NCI-H69 (cell line): ENCODE data around the gene TMEM207.

Experiments
- DNase-seq: peaks from one replicate; lab custom pipeline; 2025; lab: John Stamatoyannopoulos, UW

TMEM207 gene

DNA sequence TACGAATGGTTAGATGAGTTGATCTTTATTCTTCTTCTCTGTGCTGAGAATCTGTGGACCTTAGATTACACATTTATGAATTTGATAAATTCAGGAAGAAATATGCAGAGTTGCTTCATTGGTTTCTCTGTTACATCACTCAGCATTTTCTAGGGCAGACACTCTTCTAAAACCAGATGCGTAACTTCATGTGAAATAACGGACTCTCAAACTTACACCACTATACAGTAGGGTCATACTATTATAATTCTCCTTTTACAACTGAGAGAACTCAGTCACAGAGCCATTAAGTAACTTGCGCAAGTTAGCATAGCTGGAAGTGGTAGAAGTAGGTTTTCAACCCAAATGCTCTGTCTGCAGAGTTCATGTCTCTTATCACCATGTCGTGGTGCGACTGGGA is 5.7 kb downstream of the TMEM207 start:
- no peak for DNase-seq

- DNase-seq, result no peak
Observed at GRCh38 chr3:190443257-190443656, 6.4 kb downstream of the TMEM207 start.

GRCh38 chr3:190442240-190442639 is 7.5 kb downstream of the TMEM207 start:
- DNase-seq, result no peak

GRCh38 chr3:190436331-190436730 is 13.4 kb downstream of the TMEM207 start:
- DNase-seq, result no peak

GRCh38 chr3:190435618-190436017 is 14.1 kb downstream of the TMEM207 start:
- DNase-seq, result no peak

DNA sequence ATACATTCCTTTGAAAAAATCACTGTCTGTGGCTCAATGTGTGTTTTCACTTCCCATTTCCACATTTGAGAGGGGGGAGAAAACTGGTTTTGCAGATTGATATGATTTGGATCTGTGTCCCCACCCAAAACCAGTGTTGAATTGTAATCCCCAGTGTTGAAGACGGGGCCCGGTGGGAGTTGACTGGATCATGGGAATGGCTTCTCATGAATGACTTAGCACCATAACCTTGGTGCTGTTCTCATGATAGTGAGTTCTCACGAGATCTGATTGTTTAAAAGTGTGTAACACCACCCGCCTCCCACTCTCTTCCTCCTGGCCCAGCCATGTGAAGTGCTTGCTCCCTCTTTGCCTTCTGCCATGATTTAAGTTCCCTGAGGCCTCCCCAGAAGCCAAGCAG is 16.1 kb downstream of the TMEM207 start:
- DNase-seq, result no peak

DNA sequence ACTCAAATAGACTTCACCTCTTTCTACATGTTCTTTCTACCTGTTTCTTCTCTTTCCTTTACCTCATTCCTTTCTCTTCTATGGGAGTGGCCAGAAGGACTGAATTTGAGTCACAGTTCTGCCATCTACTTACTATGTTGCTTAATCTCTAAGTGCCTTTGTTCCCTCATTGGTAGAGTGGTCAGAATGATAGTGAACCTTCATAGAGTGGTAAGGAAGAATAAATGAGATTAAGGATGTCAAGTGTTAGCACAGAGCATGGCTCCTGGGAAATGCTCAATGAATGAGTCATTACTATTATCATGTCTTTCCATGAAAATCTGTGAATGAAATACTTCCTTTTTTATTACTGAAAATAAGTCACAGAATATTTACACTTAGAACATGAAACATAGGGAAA is 17.5 kb downstream of the TMEM207 start:
- no peak for DNase-seq

DNA sequence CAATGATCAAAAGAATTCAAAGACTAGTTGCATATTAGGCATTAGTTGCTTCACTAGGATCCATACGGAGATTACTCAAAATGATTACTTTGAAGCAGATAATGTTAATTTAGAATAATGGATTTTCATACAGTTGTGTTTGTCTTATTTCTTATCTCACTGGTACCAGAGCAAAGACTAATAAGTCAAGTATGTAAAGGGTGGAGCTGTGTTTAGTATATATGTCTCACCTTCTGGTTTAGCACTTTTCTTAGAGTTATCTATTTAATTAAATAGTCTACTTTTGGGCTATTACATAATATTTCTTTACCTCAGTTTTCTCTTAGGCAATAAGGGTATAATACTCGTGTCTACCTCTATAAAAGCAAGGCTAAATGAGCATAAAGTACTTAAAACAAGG is 18.8 kb downstream of the TMEM207 start:
- no peak for DNase-seq

DNA sequence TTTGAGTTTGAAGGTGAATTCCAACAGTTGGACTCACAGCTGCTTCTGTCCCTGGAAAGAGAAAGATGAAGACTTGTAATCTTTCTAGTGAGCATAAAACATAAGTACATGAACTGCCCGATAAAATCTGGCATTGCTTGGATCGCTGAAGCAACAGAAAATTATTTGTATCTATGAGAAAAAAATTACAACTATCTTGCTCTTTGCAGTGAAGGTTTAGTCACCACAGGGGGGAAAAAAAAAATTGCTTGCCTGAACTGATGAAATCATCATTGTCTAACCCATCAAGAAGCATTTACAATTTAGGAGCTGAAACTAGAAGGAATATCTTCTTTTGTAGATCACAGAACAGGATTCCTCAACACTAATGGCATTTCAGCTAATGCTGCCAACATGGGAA is 20.0 kb downstream of the TMEM207 start:
- no peak for DNase-seq

DNA sequence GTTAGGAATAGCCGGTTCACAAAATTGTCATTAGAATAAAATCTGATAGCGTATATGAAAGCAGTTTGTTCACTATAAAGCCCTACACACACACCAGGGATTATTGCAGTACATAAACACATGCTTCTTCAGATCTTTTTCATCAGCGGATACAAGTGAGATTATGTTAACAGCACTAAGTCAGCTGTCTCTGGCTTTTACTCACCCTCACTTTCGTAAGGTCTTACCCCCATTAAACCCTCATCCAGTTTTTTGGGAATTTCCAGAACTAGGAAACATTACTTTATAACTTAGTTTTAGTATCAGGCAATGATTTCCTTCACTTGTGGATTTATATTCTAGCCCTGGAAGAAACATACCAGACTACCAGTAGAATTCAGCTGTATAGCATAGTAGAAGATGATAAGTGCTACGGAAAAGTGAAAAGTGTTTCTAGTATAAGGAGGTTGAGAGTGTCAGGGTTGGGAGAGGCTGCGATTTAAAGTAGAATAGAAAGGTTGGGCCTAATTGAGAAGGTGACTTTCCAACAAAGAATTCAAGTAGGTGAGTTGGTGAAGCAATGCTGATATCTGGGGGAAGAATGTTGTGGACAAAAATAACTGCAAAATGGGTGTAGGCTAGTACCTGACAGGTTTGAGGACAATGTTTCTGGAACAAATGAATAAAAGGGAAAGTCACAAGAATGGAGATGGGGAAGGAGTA is 22.7 kb downstream of the TMEM207 start:
- DNase-seq, result no peak

DNA sequence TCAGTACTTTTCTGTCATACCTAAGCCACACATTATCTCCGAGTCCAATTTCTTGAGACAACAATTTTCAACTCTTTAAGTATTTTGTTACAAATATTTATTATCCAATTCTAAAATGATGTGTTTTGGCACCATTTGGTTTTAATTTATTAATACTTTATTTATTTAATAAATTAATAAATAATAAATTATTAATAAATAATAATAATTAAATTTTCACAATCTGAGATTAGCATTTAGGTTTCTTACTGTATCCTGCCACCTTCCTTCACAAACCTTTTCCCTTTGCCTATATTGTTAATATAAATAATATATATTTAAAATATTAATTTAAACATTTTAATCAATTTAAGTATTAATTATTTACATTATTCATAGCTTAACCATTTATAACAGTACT is 23.9 kb downstream of the TMEM207 start:
- no peak for DNase-seq

DNA sequence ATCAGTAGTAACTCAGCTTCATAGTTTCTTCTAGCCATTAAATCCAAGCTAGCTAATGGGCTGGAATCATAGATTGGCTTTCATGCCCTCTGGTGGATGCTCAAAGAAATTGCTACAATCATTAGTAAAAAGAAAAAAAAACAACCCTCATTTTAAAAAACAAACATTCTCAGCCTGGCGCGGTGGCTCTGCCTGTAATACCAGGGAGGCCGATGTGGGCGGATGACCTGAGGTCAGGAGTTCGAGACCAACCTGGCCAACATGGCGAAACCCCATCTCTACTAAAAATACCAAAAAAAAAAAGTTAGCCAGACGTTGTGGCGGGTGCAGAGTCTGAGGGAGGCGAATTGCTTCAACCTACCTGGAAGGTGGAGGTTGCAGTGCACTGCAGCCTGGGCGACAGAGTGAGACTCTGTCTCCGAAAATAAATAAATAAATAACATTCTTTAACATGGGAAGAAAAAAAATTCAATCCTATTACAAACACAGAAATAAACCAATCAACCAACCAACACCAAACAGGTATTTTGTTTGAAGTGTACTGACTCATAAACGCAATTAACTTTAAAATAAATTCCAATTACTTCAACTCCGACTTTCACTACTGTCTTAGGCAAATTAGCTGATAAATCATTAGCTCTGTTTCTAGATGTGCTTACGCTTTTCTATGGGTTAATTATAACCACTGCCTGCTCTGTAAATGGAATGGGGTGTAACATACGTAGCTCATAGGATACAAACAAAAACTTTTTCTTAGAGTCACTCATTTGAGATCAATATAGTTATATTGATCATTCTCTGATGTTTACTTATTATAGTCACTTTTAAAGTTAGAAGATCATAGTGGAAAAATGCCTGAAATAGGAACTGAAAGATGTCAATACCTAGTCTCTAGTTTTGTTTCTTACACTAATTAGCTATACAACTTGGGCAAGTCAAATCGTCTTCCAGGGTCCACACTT is 24.9 kb downstream of the TMEM207 start:
- DNase-seq, result peak; percentile 76

DNA sequence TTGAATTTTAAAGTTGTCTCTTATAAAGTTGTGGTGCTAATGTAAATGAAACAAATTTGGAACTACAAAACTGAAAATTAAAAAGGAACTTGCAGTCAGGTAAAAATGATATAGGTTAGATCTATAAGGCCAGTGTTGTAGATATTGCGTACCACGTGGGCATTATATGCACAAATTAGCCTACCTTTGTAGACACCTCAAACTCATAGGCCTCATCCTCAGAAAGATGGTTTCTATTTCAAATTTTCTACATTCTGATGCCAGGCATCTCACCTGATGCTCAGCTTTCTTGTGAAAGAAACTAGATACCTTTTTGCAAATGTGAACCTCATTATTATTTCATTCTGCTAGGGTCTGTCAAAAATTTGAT is 25.6 kb downstream of the TMEM207 start:
- no peak for DNase-seq

- DNase-seq, result no peak
Observed at GRCh38 chr3:190414297-190414696, 35.4 kb downstream of the TMEM207 start.

DNA sequence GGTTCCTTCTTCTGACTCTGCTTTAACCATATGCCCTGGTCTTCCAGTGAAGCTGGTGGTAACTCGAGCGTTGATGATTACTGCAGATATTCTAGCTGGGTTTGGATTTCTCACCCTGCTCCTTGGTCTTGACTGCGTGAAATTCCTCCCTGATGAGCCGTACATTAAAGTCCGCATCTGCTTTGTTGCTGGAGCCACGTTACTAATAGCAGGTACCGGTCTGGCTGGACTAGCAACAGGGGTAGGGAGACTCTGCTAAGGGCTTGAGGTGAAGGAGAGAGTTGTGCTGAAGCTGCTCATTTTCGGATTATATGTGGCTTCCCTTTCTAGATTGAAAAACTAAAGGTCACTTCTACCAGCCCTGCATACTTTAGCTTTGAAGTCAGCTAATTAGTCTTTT is 45.0 kb downstream of the TMEM207 start:
- DNase-seq, result no peak

DNA sequence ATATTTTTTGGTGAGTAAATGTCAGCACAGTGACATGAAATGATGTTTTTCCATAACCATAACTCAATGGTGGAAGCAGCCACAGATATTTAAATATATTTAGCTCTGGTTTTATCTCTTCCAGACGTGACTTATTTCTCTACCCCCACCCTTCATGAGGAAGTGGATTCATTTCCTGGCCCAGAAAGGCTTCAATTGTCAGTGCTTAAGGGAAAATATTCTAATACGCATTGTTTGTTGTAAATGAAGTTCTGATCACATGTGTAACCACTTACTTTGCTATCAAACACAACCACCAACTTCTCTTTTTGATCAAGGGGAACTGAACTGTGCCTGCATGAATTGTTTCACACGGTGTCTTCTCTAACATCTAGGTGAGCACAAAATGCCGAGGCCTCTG is 47.7 kb downstream of the TMEM207 start:
- no peak for DNase-seq

DNA sequence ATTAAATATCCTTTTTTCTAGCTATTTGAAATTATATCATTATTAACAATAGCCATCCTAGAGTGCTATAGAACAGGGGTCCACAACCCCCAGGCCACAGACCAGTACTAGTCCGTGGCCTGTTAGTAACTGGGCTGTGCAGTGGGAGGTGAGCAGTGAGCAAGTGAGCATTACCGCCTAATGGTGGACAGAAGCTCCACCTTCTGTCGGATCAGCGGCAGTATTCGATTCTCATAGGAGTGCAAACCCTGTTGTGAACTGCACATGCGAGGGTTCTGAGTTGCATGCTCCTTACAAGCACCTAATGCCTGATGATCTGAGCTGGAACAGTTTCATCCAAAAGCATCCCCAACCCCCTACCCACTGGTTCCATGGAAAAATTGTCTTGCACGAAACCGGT is 50.0 kb downstream of the TMEM207 start:
- DNase-seq, result no peak

DNA sequence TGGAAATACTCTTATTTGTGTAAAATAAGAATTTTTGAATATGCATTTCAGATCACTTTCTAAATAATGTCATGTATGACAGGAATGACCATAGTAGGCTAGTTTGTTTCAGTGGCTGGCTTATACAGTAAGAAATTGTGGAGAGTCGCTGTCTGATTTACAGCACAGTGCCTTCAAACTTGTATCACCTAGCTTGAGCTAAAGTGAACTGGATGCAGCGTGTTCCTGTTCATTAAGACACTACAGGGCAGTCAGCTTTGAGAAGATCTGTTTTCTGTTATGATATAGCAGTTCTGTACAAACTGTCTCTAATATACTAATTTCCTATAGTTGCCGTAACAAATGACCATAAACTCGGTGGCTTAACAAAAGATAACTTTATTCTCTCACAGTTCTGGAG is 51.8 kb downstream of the TMEM207 start:
- DNase-seq, result no peak

- DNase-seq, result no peak
Observed at GRCh38 chr3:190396001-190396400, 53.7 kb downstream of the TMEM207 start.

- DNase-seq, result no peak
Observed at GRCh38 chr3:190388703-190389102, 61.0 kb downstream of the TMEM207 start.

DNA sequence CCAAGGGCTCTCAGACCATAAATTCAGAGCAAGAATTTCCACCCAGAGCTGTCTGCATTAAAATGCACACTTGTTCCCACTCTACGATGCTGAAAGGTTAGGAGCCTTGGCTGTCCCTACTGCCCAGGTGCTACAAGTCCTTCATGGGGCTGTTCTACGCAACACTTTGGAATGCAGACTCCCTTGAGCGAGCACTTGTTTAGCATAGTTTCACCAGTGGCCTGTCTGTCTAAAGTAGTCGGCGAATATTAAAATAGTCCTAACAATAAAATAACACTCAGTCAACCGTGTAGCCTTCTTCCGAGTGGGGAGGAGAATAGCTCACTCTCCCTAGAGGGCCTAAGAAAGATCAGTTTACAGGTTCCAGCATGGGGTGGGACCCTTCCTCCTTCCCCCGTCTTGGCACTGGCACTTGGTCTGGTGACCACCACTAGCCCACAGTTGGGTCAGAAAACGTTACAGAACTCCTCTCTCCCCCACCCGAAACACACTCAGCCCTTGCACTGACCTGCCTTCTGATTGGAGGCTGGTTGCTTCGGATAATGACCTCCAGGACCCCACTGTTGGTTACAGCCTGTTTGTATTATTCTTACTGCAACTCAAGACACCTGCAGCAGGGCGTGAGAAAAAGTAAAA is 62.0 kb downstream of the TMEM207 start, which contains the start of gene CLDN16:
TSS of gene CLDN16 (plus strand) at position 586 of the 636 bp plus-strand sequence. CDS start 167 bp downstream, outside the sequence.
- DNase-seq, result no peak

- no peak for DNase-seq
Observed at GRCh38 chr3:190385731-190386688, 63.7 kb downstream of the TMEM207 start.
